NCI-H1092 treated with DMSO at 0.1 percent for 48 hours (cell line): ENCODE data around the gene CAMK2G.

Source experiments
- DNase-seq: peaks from one replicate; lab custom pipeline; 2025; lab: John Stamatoyannopoulos, UW

The CAMK2G gene

DNA sequence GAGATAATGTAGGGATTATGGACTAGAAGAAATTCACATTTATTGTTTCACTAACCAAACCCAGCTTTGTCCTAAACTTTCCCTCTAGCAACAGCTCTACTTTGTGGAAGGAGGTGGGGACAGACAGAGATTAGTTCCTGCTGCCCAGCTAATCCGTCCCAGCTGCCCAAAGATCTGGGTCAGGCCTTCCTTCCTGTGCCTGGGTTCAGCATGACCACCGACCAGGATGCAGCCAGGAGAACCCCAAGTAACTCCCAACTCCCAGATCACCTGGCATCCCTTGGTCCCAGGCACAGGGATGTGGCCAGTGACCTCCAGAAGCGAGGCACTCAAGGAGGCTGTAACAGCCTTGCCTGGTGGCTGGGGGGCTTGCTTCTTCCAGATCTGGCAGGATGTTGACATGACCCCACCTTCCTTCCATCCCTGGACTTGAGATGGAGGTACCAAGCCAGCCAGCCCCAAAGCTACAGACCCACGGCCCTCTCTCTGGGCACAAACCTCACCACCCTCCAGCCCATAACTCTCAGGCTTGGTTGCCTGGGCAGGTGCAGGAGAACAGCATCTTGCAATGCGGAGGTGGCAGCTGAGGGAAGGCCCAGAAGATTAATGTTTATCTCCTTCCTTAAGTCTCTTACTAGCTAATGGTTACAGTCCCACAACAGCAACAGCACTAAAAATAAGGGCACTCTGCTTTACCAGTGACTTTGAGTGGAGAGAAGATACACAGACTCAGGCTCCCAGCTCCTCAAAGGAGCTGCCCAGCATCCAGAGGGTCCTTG lies 11.1 kb downstream of the CAMK2G start:
- no peak for DNase-seq

DNA sequence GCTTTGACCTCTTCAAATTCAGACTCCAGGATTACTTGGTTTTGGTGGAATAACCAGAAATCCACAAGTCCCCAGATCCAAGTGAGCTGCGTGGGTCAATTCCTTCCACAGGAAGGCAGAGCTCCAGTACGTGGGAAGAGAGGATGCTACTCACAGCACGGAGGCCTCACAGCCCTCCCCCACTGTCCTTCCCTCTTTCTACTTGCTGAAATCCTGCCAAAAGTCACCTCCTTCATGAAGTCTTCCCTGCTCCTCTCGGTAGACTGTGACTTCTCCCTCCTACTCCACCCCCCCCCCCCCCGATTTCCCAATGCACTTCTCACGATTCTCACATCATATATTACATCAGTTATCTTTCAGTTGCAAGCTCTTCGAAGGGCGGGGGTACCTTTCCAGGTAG lies 12.3 kb downstream of the CAMK2G start:
- DNase-seq, result no peak

DNA sequence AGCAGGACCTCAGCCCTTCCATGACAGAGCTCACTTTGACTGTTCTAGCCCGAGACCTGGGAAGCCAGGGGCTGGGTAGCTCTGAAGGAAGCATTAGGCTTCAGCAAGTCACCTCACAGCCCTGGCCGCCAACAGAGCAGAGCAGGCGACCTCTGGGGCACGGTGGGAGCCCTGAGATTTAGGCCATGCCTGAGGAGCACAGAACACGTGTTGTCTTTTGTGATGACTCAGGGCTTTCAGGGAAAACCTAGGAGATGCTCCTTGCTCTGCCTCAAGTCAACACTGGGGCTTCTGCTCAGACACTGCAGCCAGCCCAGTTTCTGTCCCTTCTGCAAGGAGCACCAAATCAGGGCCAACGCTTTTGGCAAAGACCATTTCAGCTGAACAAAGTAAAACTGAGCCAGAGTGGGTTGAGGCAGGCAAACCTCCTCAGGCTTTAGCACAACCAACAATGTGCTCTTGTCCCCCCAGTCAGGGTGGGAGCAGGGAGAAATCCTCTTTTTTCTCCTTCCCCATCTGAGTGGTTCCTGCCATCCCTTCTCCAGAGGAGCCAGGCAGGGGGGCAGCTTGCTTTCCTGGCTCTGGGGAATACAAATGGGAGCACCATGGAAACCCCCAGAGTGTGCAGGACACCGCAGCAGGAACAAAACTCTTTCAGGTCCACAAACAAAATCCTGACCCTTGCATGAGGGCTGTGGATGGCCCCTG lies 14.4 kb downstream of the CAMK2G start:
- DNase-seq, result no peak

DNA sequence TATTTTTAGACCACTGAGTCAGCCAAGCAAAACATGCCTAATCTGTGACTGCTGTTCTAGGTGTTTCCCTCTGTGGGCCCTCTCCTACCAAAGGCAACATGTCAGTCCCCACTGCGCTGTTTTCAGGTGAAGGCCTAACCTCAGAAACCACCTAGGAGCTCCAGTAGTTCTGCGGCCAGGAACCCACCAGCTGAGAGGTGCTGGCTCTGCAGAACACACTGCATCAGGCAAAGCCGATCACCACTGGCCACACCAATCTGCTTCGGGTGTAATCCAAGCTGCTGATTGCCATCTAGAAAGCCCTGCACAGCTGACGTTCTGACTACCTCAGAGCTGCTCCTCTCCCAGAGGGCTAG lies 14.9 kb downstream of the CAMK2G start:
- no peak for DNase-seq

DNA sequence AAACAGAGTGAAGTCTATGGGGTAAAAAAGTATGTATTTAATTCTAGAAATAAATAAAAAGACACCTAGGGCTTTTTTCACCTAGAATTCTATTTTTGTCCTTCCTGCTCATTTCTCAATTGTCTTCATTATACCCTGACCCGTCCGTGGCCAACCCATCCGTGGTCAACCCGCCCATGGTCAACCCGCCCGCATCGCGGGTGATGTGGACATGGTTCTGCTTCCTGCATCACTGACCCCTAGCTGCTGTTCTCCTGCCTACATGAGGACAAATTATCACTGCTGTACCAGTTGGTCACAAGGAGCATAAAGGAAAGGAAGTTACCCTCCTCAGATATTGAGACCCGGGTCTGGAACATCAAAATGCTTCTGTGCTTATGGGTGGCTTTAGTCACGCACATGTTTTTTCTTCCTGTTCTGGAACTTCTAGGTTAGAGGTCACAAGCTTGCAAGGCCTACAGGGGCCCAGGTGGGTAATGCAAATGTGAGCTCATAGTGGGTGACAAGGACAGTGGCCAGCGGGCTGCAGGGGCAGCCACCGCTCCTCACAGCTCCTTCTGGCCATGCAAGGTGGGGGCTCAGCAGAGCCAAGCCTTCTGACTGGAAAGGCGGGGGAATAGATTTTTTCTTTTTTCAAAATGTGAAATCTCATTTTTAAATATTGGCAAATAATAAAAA lies 15.5 kb downstream of the CAMK2G start:
- no peak for DNase-seq

DNA sequence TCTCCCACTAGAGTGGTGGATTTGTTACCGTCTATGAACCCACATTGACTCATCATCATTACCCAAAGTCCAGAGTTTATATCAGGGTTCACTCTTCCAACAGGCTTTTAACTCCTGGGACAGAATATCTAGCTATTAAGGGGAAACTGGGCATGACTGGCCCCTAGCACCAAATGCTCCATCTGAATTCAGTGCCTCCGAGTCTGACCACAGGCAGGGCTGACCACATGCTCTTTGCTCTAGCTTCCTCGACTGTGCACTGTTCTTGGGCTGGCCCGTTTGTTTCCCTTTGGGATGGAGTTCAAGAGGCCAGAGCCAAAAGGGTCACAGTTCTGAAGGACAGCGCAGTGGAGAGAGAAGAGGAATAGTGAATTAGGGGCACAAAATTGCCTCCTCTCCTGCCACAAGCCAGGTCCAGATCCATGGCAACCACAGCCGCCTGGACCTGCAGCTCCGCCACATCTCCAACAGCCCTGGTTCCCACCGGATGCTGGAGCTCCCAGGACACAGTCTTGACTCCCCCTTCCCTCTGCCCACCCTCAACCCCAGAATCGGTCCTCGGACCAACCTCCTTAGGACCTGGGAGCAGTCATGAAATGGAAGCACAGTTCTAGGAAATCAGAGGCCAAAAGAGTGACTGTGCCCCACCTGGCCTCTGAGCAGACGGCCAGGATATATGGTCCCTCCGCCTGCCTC lies 16.2 kb downstream of the CAMK2G start:
- DNase-seq, result no peak

DNA sequence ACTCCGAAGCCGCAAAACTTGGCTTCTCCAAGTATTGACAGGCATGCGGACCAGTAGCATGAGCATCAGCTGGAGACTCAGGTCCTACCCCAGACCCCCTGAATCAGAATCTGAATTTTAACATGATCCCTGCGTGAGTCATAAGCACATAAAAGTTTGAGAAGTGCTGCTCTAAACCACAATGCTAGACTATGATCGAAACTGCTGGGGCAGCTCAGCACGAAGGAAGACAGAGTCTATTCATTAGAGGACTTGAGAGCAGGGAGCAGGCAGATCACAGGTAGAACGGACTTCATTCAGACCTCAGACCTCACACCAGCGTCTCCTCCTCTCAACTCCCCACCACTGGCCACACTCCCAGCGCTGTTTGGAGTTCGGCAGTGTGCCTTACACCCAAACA lies 16.9 kb downstream of the CAMK2G start:
- no peak for DNase-seq

DNA sequence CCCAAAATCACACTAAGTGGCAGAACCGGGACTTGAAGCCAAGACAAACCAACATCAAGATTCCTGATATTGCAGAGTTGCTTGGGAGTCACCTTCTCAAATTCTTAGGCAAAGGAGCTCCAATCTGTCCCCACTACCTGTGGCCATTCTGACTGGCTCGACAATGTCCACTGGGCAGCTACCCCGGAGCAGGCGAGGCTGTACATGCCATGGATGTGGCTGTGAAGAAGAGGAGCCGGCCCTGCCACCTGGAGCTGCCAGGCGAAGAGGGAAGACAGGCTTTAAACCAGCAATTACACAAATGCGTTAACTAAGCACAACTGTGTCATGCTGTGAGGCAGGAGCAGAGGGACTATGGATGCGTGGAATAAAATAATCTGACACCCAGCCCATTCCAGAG lies 18.1 kb downstream of the CAMK2G start:
- no peak for DNase-seq

DNA sequence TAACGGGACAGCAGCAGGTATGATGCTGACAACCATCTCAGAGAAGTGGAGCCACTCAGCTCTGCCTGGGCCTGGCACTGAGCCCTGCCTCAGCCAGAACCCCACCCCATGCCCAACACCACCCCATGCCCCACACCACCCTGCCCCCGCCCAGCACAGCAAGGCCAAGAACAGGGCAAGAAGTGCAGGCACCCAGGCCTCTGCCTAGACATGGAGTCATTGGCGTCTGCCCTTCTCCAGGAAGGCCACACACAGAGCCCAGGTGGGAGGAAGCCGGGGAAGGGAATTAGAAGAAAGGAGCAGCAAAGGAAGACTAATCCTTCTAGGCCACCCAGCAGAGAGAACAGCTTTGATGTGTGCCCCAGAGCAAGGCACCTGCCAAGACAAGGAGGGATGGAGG lies 18.9 kb downstream of the CAMK2G start:
- no peak for DNase-seq

DNA sequence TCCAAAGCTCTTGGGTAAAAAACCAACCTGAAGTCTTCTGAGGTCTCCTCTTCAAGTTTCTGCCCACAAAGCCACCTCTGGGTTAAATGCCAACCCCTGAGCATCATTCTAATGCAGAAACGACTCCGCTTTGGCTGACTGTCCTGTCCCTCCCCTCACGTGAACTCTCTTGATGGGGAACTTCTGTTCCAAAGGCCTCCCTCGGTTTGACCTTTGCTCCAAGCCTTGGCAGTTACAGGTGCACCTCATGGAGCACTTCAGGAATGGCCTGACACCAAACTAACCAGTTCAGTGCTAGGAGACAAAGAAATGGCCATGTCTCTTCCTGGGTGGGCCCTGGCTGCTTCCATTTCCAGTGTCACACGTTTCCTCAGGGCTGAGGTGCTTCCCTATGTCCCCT lies 20.0 kb downstream of the CAMK2G start:
- no peak for DNase-seq

DNA sequence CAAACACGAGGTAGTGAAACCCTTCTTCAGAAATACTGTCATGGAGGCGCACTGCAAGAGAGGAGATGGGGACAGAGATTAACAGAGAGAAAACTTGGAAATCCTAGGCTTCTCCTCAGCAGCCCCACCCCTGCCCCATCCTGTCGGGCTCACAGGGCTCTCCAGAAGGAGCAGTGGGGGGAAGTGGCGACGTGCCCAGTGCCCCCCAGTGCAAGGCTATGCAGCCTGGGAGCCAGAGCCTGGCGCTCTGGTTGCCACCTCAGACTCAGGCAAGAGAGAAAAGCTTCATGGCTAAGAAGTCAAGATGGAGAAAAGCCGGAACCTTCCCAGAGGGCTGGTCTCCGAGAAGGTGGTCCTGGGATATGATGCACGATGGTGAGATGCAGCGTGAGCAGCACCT lies 21.2 kb downstream of the CAMK2G start:
- no peak for DNase-seq

DNA sequence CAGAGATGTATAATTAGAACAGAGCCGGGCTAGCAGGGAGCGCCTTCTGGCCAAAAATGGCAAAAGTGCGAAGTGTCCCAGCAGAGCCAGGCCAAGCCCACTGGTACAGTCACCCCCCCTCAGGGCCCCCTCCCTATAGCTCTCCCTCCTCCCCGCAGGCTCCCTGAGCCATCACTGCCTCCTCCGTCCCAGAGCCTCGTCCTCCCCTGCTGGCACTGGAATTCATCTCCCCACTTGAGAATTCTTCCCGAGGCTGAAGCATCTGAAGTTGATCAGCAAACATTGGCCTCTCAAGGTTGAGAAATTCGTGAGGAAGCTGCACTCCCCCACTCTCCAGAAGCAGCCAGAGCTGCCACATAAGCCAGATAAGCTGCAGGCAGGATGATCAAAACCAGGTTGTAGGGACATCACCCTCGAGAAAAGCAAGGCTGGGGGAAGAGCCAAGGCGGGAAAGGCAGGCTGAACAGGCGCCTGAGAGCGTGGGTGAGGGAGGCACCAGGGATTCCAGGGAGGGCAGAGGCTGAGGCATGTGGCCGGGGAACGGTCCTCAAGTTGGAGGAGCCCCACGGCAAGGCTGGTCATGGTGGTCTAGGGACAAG lies 23.4 kb downstream of the CAMK2G start:
- DNase-seq, result no peak

DNA sequence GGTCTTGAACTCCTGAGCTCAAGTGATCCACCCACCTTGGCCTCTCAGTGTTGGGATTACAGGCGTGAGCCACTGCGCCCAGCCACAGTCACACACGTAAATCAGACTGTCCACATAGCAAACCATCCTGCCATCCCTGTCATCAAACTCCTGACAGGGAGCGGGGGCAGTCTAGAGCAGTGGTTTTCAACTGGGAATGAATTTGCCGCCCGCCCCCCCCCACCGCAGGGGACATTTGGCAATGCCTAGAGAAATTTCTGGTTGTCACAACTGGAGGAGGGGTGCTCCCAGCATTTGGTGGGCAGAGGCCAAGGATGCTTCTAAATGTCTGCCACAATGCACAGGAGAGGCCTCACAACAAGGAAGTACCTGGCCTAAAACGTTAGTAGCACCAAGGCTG lies 24.1 kb downstream of the CAMK2G start:
- no peak for DNase-seq

DNA sequence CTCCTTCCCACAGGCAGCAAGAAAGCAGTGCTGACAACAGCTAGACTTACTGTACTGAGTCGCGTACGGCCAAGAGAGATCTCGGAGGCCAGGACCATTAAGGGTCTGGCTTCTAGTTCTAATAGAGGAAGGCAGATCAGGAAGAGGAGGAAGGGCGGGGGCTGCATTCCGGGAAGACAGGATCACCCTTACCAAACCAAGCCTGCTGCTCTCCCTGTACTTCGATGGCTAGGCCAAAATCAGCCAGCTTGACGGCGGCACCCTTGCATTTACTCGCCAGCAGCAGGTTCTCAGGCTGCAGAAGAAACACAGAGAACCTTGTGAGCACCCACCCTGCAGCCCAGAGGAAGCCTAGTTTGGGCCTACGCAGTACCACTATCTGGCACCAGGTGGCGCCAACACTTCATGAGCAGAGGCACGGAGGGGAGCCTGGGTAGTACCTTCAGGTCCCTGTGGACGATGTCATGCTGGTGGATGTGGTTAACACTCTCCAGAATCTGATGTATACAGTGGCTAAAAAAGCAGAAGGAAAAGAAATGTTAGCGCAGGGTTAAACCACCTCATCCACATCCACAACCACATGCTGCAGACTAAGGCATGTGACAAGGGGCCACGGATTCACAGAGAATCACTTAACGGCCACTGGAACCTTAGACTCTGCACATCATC lies 25.4 kb downstream of the CAMK2G start:
- peak; percentile 19 for DNase-seq

DNA sequence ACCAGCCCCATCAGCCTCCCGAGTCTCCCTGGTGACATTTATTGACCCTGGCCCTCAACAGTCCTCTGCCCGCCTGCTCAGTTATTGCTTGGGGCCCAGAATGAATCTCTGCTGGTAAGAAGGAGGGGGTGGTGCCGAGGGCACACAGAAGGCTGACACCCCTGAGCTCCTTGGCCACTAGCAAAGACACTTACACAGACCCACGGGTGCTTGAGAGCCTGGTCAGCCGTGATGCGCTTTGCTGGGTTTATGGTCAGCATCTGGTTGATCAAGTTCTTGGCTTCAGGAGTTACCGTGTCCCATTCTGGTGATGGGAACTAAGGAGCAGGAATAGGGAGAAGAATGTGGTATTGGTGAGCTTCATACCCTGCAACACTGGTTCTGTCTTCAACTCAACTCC lies 27.3 kb downstream of the CAMK2G start:
- no peak for DNase-seq

DNA sequence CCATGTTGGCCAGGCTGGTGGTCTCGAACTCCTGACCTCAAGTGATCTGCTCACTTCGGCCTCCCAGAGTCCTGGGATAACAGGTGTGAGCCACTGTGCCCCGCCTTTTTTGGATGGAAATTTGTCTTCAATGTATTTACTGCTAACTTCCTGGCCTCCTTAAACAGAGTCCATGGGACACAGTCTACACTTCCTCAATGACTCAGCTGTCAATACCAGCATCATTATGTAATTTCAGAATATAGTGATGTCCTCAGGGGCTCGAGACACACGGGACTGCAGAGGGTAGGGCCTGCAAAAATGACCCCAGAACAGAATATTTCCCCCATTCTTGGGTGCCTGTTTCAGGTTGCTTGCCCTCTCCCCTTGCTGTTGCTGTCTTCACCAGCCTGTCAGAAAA lies 31.1 kb downstream of the CAMK2G start:
- no peak for DNase-seq

DNA sequence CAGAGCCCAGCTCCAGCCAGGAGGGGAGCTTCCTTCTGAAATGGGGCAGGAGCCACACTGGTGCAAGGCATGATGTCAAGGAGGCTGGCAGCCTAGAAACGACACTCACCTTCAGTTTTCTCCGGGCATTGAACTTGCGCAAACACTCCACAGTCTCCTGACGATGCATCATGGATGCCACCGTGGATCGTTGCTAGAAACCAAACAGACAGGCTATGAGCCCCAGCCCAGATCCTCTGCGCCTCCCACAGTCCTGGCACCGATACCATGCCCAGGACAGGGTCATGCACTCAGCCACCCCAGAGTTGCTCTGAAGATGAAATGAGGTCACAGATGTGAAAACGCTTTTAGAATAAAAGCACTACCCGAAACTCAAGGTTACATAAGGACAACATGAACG lies 32.0 kb downstream of the CAMK2G start:
- DNase-seq, result no peak

DNA sequence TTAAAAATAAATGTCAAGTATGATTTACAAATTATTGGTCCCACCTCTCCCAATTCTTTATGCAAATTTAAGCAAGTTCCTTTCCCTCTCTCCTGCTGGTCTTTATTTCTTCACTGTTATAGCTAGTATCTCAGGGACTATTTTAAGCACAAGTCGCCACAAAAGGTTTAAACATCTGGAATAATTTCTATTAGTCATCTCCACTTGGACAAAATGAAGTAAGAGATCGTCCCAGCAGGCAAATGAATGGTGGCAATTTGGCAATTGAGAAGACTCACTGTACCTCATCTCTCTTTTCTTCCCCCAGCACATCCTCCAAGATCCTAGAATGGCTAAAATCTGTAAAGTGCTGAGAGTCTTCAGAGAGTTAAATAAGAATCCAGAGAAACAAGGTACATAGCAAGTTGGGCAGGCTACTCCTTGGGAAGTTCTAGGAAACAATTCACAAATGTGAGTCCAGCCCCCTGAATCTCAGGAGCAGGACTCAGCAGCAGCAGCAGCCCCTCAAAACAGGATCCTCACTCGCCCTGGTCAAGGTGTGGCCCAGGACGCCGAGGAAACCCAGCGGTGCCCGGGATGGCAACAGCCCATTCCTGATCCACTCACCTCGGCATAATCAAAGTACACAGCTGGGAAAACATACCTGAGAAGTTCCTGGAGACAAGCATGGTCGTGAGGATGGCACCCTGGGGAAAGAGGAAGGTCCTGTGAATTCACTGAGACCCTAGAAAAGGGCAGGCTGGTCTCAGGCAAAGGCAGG lies 32.6 kb downstream of the CAMK2G start:
- DNase-seq, result no peak

DNA sequence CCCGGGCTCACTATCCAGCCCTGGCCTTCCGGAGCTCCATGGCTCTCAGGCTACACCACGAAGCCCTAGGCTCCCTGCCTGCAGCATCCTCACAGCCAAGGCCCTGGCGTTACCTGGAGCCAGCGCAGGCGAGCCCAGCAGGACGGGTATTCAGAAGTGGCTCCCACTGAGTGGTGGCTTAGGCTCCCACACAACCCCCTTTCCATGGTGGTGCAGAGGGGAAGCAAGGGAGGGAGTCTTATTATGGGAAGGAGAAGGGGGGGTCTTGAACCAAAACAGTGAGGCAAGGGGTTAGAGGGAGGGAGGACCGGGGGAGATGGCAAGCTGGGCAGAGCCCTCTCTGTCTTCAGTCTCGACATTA lies 33.3 kb downstream of the CAMK2G start:
- DNase-seq, result no peak

DNA sequence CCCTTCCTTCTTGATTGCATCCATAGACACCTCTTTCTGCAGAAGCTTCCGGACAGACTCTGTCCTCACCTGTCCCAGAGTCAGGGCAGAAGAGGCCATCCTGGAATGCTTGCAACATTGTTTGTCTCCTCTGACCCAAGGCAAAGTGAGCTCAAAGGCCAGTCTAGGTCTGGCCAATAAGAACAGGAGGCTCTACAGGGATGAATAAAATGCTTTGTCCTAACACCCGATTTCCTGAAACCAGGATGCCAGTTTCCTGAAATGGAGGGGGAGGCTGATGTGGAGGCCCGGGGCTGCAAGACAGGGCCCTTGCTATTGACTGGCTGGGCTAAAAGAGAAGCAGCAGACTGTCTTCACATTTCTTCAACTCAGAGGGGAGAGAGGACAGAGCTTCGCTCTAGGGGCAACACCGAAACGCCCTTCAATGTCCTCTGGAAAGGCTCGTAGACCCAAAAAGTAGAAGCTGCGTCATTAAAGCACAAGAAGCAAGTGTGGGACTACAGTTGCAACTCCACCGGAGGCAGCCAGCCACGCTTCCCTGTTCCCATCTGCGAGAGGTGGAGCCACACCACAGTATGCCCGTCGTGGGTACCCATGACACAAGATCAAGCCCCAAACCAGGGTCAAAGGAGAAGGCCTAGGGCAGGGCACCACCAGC lies 33.8 kb downstream of the CAMK2G start:
- DNase-seq, result no peak

DNA sequence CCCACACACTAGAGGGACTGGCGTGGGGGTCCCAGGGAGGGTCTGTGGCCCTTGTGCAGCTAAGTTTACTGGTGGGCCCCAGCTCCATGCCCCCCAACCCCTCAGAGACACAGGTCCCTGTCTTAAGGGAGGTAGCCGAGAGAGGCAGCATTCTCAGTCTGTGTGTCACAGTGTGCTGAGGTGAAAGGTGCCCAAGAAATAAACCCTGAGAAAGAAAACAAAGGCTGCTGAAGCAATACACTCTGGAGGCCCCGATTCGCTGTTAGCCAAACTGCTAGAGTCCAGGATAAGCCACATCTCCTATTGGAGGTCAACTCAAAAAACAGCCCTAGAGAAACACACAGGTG lies 34.3 kb downstream of the CAMK2G start:
- no peak for DNase-seq
